GM12872 (cell line): ENCODE measurements around the gene REN.

ENCODE experiments used
- CTCF ChIP-seq: IDR thresholded peaks from 3 replicates; pipeline ENCODE4 v1.5.1; 2011; ENCODE audit warnings: low read depth, mild to moderate bottlenecking, low read length, moderate library complexity; ENCODE audit not compliant: insufficient read depth

The REN gene

GRCh38 chr1:204166219-204166618 is at the start of gene REN:
Gene REN (minus strand): TSS chr1:204166337. CDS start chr1:204166293, 44 bp downstream.
- no peak for TF ChIP-seq CTCF

- peak; percentile 66 for TF ChIP-seq CTCF
These were observed 47.8 kb upstream of the REN start, which contains the start of gene GOLT1A for GRCh38 chr1:204213668-204214662. Gene GOLT1A (minus strand): TSS chr1:204213988. CDS start chr1:204213906, 82 bp downstream.

- no peak for TF ChIP-seq CTCF
These were observed 46.6 kb upstream of the REN start for GRCh38 chr1:204212715-204213114.

- TF ChIP-seq CTCF, result no peak
These were observed 44.9 kb upstream of the REN start for GRCh38 chr1:204211046-204211445.

- TF ChIP-seq CTCF, result peak; percentile 95
These were observed 41.0 kb upstream of the REN start for GRCh38 chr1:204207136-204207616.

- TF ChIP-seq CTCF, result no peak
These were observed 40.0 kb upstream of the REN start for GRCh38 chr1:204206121-204206520.

GRCh38 chr1:204205486-204205885 is 39.3 kb upstream of the REN start:
- TF ChIP-seq CTCF, result no peak
